ENCODE data around the gene ZNF48.

Gene ZNF48

GRCh38 chr16:30444231-30445148, 49.3 kb downstream of the ZNF48 start:
- no peak for DNase-seq

DNA sequence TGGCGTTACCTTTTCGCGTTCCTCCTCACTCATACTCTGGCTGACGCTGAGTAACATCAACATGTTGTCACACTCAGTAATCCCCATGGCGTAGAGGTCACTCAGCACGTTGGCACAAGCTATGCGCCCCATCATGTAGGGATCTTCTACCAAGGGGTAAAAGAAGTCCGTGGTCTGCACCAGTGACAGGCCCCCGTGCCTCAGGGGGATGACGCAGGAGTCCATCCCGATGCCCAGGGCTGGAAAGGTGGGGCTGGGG, 49.9 kb downstream of the ZNF48 start:
- DNase-seq: no peak

GRCh38 chr16:30445408-30446202, 50.4 kb downstream of the ZNF48 start, which contains the start of gene SEPHS2:
Gene SEPHS2 (minus strand): TSS chr16:30445874. CDS start chr16:30445727, 147 bp downstream.
- peak; percentile 95 for DNase-seq

DNA sequence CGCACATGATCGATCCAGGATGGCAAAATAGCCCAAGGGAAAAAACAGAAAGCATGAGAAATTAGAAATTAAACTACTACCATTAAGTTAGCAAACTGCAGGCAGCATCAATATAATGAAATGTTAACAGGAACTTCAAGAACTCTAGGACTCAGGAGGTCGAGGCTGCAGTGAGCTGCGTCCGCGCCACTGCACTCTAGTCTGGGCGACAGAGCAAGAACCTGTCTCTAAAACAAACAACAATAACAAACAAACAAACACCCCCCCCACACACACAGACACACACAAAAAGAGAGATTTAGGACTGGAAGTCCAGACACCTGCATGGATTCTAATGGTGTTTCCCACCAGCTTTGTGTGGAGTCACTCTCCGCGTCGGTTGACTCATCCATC, 51.0 kb downstream of the ZNF48 start:
- DNase-seq: no peak

- no peak for DNase-seq
Observed at GRCh38 chr16:30447512-30448226, 52.4 kb downstream of the ZNF48 start.

DNA sequence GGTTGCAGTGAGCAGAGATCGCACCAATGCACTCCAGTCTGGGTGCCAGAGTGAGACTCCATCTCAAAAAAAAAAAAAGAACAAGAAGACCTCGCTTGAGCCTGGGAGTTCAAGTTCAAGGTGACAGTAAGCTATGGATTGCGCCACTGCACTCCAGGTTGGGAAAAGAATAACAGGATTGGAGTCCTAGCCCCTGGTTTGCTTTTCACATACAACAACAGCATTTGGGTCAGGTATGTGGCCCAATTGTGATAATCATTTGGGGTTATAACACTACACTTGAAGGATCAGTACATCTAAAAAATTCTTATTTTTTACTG, 53.9 kb downstream of the ZNF48 start:
- no peak for DNase-seq
